A673 (cell line): ENCODE data around the gene GABRA5.

Experiments
- CTCF ChIP-seq: fragments of 300-800, 200-600 bp; sonication (generic); conservative IDR thresholded peaks from 2 replicates; pipeline ENCODE4 v1.5.1; 2017; ENCODE audit warnings: low read depth, mild to moderate bottlenecking, antibody characterized with exemption, low read length, moderate library complexity, mixed read lengths
- EZH2 ChIP-seq: fragments of 200-600 bp; sonication (generic); IDR thresholded peaks from 2 replicates; pipeline ENCODE4 v1.6.1; 2017; ENCODE audit warnings: borderline replicate concordance, low read depth, mild to moderate bottlenecking, mixed read lengths, antibody characterized with exemption, low read length; ENCODE audit not compliant: poor library complexity, severe bottlenecking

- TF ChIP-seq CTCF (no peak), EZH2 (no peak)
These were observed 25.3 kb upstream of the GABRA5 start for GRCh38 chr15:26841514-26841913.
